Lower leg skin (tissue), 4 donors: Measurements from ENCODE around the gene NPW. TPM values are rescaled to one million over a fixed set of nuclear protein-coding genes. Genes with fewer than 3 reads are reported as not detected.

Source experiments
- DNase-seq, 2 donors: peaks; one replicate each; pipeline ENCODE4 v3.0.0-alpha.2; 2019; ENCODE audit warnings: low spot score in 2 of 2
- H3K4me3 ChIP-seq: fragments of 200-600 bp; sonication (generic); 2 replicates; pipeline ENCODE4 v1.5.1; 2017; ENCODE audit warnings: mild to moderate bottlenecking, low read depth; ENCODE audit not compliant: poor library complexity, severe bottlenecking
- CTCF ChIP-seq, 3 donors: fragments of 450-650 bp; IDR thresholded peaks; one replicate each; pipeline ENCODE4 v1.5.1; 2016; ENCODE audit warnings: antibody characterized with exemption in 3 of 3, mild to moderate bottlenecking in 3 of 3, moderate library complexity in 2 of 3
- POLR2A ChIP-seq, 2 donors: fragments of 450-650 bp; IDR thresholded peaks; one replicate each; pipeline ENCODE4 v1.6.1; 2016 to 2017; ENCODE audit warnings: antibody characterized with exemption in 2 of 2, mild to moderate bottlenecking in 1 of 2, moderate library complexity in 1 of 2
- WGBS, 2 donors: methylation state at CpG; one replicate each; pipeline ENCODE4 v1.1.5; 2018; 5-methylcytosine and 5-hydroxymethylcytosine counted together
- intact Hi-C: fragments of 100-400 bp; cut with DNase I; formaldehyde crosslinking; loops from one replicate; pipeline ENCODE4 v1.15.0; 2023; ENCODE audit warnings: low total_unique reads
- total RNA-seq, 4 donors: library from RNA; depleted of rRNA; stranded (reverse); fragments of >200 nt; gene quantifications; one replicate each; pipeline ENCODE4 v1.1.0, GENCODE V29; 2016

The NPW gene
- total RNA-seq, 4 donors from 2014 or later = 0.38 to 3.9 (median 1.6) TPM; not detected in 1

DNA sequence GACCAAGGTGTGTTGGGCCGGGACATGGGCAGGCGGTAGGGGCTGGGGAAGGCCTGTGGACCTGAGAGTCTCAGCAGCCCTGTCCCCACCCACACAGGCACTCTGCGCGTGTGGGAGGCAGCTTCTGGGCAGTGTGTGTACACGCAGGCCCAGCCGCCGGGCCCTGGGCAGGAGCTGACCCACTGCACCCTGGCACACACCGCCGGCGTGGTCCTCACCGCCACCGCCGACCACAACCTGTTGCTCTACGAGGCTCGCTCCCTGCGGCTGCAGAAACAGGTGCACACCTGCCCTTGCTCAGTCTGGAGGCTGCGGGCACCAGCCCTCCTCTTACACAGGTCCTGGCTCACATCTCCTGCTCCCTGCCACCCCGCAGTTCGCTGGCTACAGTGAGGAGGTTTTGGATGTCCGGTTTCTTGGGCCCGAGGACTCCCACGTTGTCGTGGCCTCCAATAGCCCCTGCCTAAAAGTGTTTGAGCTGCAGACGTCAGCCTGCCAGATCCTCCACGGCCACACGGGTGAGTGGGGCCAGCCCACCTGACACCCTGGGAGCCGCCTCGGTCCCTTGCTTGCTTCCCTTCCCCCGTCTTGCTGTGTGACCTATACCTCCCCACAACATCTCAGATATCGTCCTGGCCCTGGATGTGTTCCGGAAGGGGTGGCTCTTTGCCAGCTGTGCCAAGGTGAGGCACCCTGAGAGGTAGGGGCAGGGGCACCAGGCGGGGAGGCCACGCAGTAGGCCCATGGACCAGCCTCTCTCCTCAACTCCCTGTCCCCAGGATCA lies 44.0 kb upstream of the NPW start:
- WGBS, 2 donors = 90 to 94% methylated on average over 25 to 32 of the region's 33 CpGs
- TF ChIP-seq CTCF (IDR thresholded peaks at IDR 0.05) (no peak), POLR2A (IDR thresholded peaks at IDR 0.05) (no peak)
- intact Hi-C loops = no loop called here
- no peak overlapping the region for H3K4me3 ChIP-seq
- no peak for DNase-seq

- DNase-seq = no peak
- no peak overlapping the region for H3K4me3 ChIP-seq
- intact Hi-C loops = no loop called here
- 92 to 95% methylated on average over 8 of the region's 8 CpGs for WGBS, 2 donors
- TF ChIP-seq POLR2A (IDR thresholded peaks at IDR 0.05) = no peak
- no peak for TF ChIP-seq CTCF (IDR thresholded peaks at IDR 0.05)
Observed at GRCh38 chr16:1976216-1976520, 43.4 kb upstream of the NPW start.

GRCh38 chr16:1976951-1977874 lies 42.4 kb upstream of the NPW start:
- intact Hi-C loops = no loop called here
- 90 to 92% methylated on average over 28 to 33 of the region's 33 CpGs for WGBS, 2 donors
- TF ChIP-seq CTCF (IDR thresholded peaks at IDR 0.05) (no peak), POLR2A (IDR thresholded peaks at IDR 0.05) (no peak)
- no peak for DNase-seq
- no peak overlapping the region for H3K4me3 ChIP-seq

DNA sequence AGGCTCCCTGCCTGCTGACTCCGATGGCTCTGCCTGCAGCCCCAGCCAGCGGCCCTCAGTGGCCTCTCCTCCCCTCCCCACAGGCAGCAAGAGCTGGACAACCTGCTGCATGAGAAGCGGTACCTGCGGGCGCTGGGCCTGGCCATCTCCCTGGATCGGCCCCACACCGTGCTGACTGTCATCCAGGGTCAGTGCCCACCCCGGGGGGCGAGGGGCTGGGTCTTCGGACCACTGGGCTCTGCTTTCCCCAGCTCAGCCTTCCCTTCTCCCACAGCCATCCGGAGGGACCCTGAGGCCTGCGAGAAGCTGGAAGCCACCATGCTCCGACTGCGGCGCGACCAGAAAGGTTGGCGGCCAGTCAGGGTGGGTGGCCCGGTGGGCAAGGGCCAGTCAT lies 41.7 kb upstream of the NPW start:
- intact Hi-C loops = no loop called here
- no peak overlapping the region for H3K4me3 ChIP-seq
- TF ChIP-seq POLR2A (IDR thresholded peaks at IDR 0.05) = no peak
- no peak for TF ChIP-seq CTCF (IDR thresholded peaks at IDR 0.05)
- no peak for DNase-seq
- WGBS, 2 donors = 92 to 96% methylated on average over 17 to 18 of the region's 18 CpGs

GRCh38 chr16:1978476-1979120 lies 41.0 kb upstream of the NPW start:
- TF ChIP-seq POLR2A (IDR thresholded peaks at IDR 0.05) (no peak), CTCF (IDR thresholded peaks at IDR 0.05) (no peak)
- no peak overlapping the region for H3K4me3 ChIP-seq
- DNase-seq = no peak
- 61 to 71% methylated on average over 31 to 36 of the region's 37 CpGs for WGBS, 2 donors
- intact Hi-C loops = no loop called here
